ENCODE measurements around the gene SLC2A6. TPM values are rescaled to one million over a fixed set of nuclear protein-coding genes. Genes with fewer than 3 reads are reported as not detected.

Gene SLC2A6
- total RNA-seq, 1 donor from 2014 or later = 2.6 TPM

- no peak for DNase-seq (ENCODE audit: low read depth)
- TF ChIP-seq CTCF (IDR thresholded peaks at IDR 0.05; ENCODE audit: insufficient read depth, low read length, severe bottlenecking) = no peak
- H3K36me3 ChIP-seq (ENCODE audit: control insufficient read depth, insufficient read depth, low read length) = no peaks in the 10 kb centered on the region
- no peak for FAIRE-seq
- H3K27me3 ChIP-seq (ENCODE audit: control insufficient read depth, insufficient read depth, low read length) = peaks cover 3% of the 10 kb centered on the region
- no peak overlapping the region for H3K4me3 ChIP-seq (ENCODE audit: low read depth, low read length)
Observed at GRCh38 chr9:133440874-133441273, 38.0 kb downstream of the SLC2A6 start.

- Histone ChIP-seq H3K27me3 (ENCODE audit: control insufficient read depth, insufficient read depth, low read length) (no peaks in the 10 kb centered on the region), H3K36me3 (ENCODE audit: control insufficient read depth, insufficient read depth, low read length) (no peaks in the 10 kb centered on the region), H3K4me3 (ENCODE audit: low read depth, low read length) (no peak overlapping the region)
- TF ChIP-seq CTCF (IDR thresholded peaks at IDR 0.05; ENCODE audit: insufficient read depth, low read length, severe bottlenecking) = no peak
- FAIRE-seq = peak; percentile 55
- no peak for DNase-seq (ENCODE audit: low read depth)
Observed at GRCh38 chr9:133439337-133439736, 39.6 kb downstream of the SLC2A6 start.

- DNase-seq (ENCODE audit: low read depth) = no peak
- no peaks in the 10 kb centered on the region for H3K27me3 ChIP-seq (ENCODE audit: control insufficient read depth, insufficient read depth, low read length)
- no peak for FAIRE-seq
- H3K36me3 ChIP-seq (ENCODE audit: control insufficient read depth, insufficient read depth, low read length) = no peaks in the 10 kb centered on the region
- no peak overlapping the region for H3K4me3 ChIP-seq (ENCODE audit: low read depth, low read length)
- no peak for TF ChIP-seq CTCF (IDR thresholded peaks at IDR 0.05; ENCODE audit: insufficient read depth, low read length, severe bottlenecking)
Observed at GRCh38 chr9:133437753-133438531, 41.0 kb downstream of the SLC2A6 start.

- no peak for FAIRE-seq
- no peak overlapping the region for H3K4me3 ChIP-seq (ENCODE audit: low read depth, low read length)
- TF ChIP-seq CTCF (IDR thresholded peaks at IDR 0.05; ENCODE audit: insufficient read depth, low read length, severe bottlenecking) = no peak
- H3K36me3 ChIP-seq (ENCODE audit: control insufficient read depth, insufficient read depth, low read length) = no peaks in the 10 kb centered on the region
- no peaks in the 10 kb centered on the region for H3K27me3 ChIP-seq (ENCODE audit: control insufficient read depth, insufficient read depth, low read length)
- no peak for DNase-seq (ENCODE audit: low read depth)
Observed at GRCh38 chr9:133436681-133437080, 42.2 kb downstream of the SLC2A6 start.

- H3K36me3 ChIP-seq (ENCODE audit: control insufficient read depth, insufficient read depth, low read length) = no peaks in the 10 kb centered on the region
- no peak for DNase-seq (ENCODE audit: low read depth)
- TF ChIP-seq CTCF (IDR thresholded peaks at IDR 0.05; ENCODE audit: insufficient read depth, low read length, severe bottlenecking) = no peak
- H3K4me3 ChIP-seq (ENCODE audit: low read depth, low read length) = no peak overlapping the region
- no peaks in the 10 kb centered on the region for H3K27me3 ChIP-seq (ENCODE audit: control insufficient read depth, insufficient read depth, low read length)
- FAIRE-seq = no peak
Observed at GRCh38 chr9:133433351-133433843, 45.5 kb downstream of the SLC2A6 start.
